ENCODE results near the gene SYNGAP1.

SYNGAP1 gene

DNA sequence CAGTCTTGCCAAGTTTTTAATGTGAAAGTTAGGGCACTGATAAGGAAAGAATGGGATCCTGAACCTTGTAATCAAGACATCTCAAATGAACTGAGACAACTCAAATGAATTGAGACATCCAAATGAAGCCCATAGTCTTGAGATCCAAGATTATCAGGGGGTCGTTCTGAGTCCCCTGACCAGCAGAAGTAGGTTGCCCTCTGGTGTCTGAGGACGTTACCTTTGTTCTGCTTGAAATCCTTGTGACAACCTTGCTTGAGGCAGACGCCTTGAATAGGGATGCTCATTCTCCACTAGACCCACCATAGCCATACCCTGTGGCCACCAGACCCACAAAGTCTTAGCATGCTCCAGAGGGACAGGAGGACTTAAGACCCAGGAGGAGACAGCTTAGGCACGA lies 72.2 kb downstream of the SYNGAP1 start:
- no peak overlapping the region for H3K4me3 ChIP-seq (ENCODE audit: insufficient read depth, low read length, poor library complexity, severe bottlenecking)
- no peak overlapping the region for H3K9ac ChIP-seq (ENCODE audit: low read length)
- no peaks in the 10 kb centered on the region for H3K36me3 ChIP-seq (ENCODE audit: low read length)
- H3K4me2 ChIP-seq (ENCODE audit: low read depth, low read length, poor library complexity, severe bottlenecking) = no peak overlapping the region
- H3K9me3 ChIP-seq (ENCODE audit: insufficient read depth, low read length) = no peaks in the 10 kb centered on the region
- no peaks in the 10 kb centered on the region for H3K27me3 ChIP-seq (ENCODE audit: low read length)
- no peaks in the 10 kb centered on the region for H3F3A ChIP-seq (ENCODE audit: insufficient read depth)
- TF ChIP-seq, protein P1, sequence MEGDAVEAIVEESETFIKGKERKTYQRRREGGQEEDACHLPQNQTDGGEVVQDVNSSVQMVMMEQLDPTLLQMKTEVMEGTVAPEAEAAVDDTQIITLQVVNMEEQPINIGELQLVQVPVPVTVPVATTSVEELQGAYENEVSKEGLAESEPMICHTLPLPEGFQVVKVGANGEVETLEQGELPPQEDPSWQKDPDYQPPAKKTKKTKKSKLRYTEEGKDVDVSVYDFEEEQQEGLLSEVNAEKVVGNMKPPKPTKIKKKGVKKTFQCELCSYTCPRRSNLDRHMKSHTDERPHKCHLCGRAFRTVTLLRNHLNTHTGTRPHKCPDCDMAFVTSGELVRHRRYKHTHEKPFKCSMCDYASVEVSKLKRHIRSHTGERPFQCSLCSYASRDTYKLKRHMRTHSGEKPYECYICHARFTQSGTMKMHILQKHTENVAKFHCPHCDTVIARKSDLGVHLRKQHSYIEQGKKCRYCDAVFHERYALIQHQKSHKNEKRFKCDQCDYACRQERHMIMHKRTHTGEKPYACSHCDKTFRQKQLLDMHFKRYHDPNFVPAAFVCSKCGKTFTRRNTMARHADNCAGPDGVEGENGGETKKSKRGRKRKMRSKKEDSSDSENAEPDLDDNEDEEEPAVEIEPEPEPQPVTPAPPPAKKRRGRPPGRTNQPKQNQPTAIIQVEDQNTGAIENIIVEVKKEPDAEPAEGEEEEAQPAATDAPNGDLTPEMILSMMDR (IDR thresholded peaks at IDR 0.05; ENCODE audit: insufficient read depth, low read length, poor library complexity, severe bottlenecking) = no peak
- TF ChIP-seq EZH2phosphoT487 (conservative IDR thresholded peaks at IDR 0.05; ENCODE audit: low read length) = no peak
- no peaks in the 10 kb centered on the region for H4K20me1 ChIP-seq (ENCODE audit: low read depth, low read length)
- H3K27ac ChIP-seq (ENCODE audit: low read depth, low read length) = no peak overlapping the region
- no peaks in the 10 kb centered on the region for H3K79me2 ChIP-seq (ENCODE audit: insufficient read depth, low read length)
- H3K9me2 ChIP-seq (replicated peaks; ENCODE audit: insufficient read depth, low read length) = no peaks in the 10 kb centered on the region
- no peak overlapping the region for H2AFZ ChIP-seq (ENCODE audit: low read depth, low read length, severe bottlenecking)

DNA sequence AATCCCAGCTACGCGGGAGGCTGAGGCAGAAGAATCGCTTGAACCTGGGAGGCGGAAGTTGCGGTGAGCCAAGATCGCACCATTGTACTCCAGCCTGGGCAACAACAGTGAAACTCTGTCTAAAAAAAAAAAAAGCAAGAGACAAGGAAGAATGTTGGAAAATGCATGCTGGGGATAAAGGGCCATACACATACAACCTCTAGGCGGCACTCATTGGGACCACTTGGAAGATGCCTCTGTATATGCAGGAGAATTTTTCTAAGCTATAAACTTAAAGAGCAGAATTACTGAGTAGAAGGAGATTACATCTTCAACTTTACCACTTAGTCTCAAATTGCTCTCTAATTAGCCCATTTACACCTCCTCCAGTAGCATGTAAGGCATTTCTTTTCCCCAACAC lies 77.3 kb downstream of the SYNGAP1 start:
- H2AFZ ChIP-seq (ENCODE audit: low read depth, low read length, severe bottlenecking) = no peak overlapping the region
- no peak for TF ChIP-seq EZH2phosphoT487 (conservative IDR thresholded peaks at IDR 0.05; ENCODE audit: low read length)
- TF ChIP-seq, protein P1 (IDR thresholded peaks at IDR 0.05; ENCODE audit: insufficient read depth, low read length, poor library complexity, severe bottlenecking) = no peak
- no peaks in the 10 kb centered on the region for H3K9me2 ChIP-seq (replicated peaks; ENCODE audit: insufficient read depth, low read length)
- no peak overlapping the region for H3K4me3 ChIP-seq (ENCODE audit: insufficient read depth, low read length, poor library complexity, severe bottlenecking)
- no peaks in the 10 kb centered on the region for H4K20me1 ChIP-seq (ENCODE audit: low read depth, low read length)
- H3K9me3 ChIP-seq (ENCODE audit: insufficient read depth, low read length) = 0 out of 2 replicates have a peak, but pooled peaks cover 4% of the 10 kb centered on the region
- no peaks in the 10 kb centered on the region for H3F3A ChIP-seq (ENCODE audit: insufficient read depth)
- no peak overlapping the region for H3K4me2 ChIP-seq (ENCODE audit: low read depth, low read length, poor library complexity, severe bottlenecking)
- no peak overlapping the region for H3K9ac ChIP-seq (ENCODE audit: low read length)
- H3K79me2 ChIP-seq (ENCODE audit: insufficient read depth, low read length) = no peaks in the 10 kb centered on the region
- no peak overlapping the region for H3K27ac ChIP-seq (ENCODE audit: low read depth, low read length)
- H3K36me3 ChIP-seq (ENCODE audit: low read length) = no peaks in the 10 kb centered on the region
- H3K27me3 ChIP-seq (ENCODE audit: low read length) = no peaks in the 10 kb centered on the region

DNA sequence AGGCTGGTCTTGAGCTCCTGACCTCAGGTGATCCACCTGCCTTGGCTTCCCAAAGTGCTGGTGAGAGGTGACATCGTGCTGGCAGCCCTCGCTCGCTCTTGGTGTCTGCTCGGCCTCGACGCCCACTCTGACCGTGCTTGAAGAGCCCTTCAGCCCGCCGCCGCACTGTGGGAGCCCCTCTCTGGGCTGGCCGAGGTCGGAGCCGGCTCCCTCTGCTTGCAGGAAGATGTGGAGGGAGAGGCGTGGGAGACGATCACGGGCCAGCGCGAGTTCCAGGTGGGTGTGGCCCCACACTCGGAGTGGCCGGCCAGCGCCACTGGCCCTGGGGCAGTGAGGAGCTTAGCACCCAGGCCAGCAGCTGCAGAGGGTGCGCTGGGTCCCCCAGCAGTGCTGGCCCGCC lies 82.6 kb downstream of the SYNGAP1 start:
- H3K27ac ChIP-seq (ENCODE audit: low read depth, low read length) = no peak overlapping the region
- H3K27me3 ChIP-seq (ENCODE audit: low read length) = no peaks in the 10 kb centered on the region
- no peak overlapping the region for H2AFZ ChIP-seq (ENCODE audit: low read depth, low read length, severe bottlenecking)
- H3K9ac ChIP-seq (ENCODE audit: low read length) = no peak overlapping the region
- H3F3A ChIP-seq (ENCODE audit: insufficient read depth) = no peaks in the 10 kb centered on the region
- TF ChIP-seq, protein P1 (IDR thresholded peaks at IDR 0.05; ENCODE audit: insufficient read depth, low read length, poor library complexity, severe bottlenecking) = no peak
- no peak for TF ChIP-seq EZH2phosphoT487 (conservative IDR thresholded peaks at IDR 0.05; ENCODE audit: low read length)
- no peak overlapping the region for H3K4me2 ChIP-seq (ENCODE audit: low read depth, low read length, poor library complexity, severe bottlenecking)
- no peaks in the 10 kb centered on the region for H4K20me1 ChIP-seq (ENCODE audit: low read depth, low read length)
- H3K36me3 ChIP-seq (ENCODE audit: low read length) = no peaks in the 10 kb centered on the region
- H3K9me3 ChIP-seq (ENCODE audit: insufficient read depth, low read length) = 0 out of 2 replicates have a peak, but pooled peaks cover 4% of the 10 kb centered on the region
- no peaks in the 10 kb centered on the region for H3K79me2 ChIP-seq (ENCODE audit: insufficient read depth, low read length)
- H3K4me3 ChIP-seq (ENCODE audit: insufficient read depth, low read length, poor library complexity, severe bottlenecking) = no peak overlapping the region
- no peaks in the 10 kb centered on the region for H3K9me2 ChIP-seq (replicated peaks; ENCODE audit: insufficient read depth, low read length)
